ENCODE data around the gene CARMIL1. TPM values are rescaled to one million over a fixed set of nuclear protein-coding genes. Genes with fewer than 3 reads are reported as not detected.

The CARMIL1 gene
- total RNA-seq, 2 experiments from 2014 or later, result 7.1 to 8.1 TPM

- Mint-ChIP-seq H3K36me3 (no peaks in the 10 kb centered on the region), H3K4me1 (peaks cover 21% of the 10 kb centered on the region), H3K27ac (no peak overlapping the region), H3K9me3 (no peaks in the 10 kb centered on the region), H3K4me3 (no peak overlapping the region), H3K27me3 (no peaks in the 10 kb centered on the region)
- DNase-seq, result no peak
Measured at GRCh38 chr6:25330796-25331685, 51.9 kb downstream of the CARMIL1 start.

GRCh38 chr6:25332165-25332564 is 53.0 kb downstream of the CARMIL1 start:
- Mint-ChIP-seq H3K27ac (no peak overlapping the region), H3K36me3 (no peaks in the 10 kb centered on the region), H3K27me3 (no peaks in the 10 kb centered on the region), H3K9me3 (no peaks in the 10 kb centered on the region), H3K4me3 (no peak overlapping the region), H3K4me1 (peaks cover 20% of the 10 kb centered on the region)
- no peak for DNase-seq

- no peaks in the 10 kb centered on the region for H3K27me3 Mint-ChIP-seq
- no peaks in the 10 kb centered on the region for H3K9me3 Mint-ChIP-seq
- no peaks in the 10 kb centered on the region for H3K36me3 Mint-ChIP-seq
- H3K4me1 Mint-ChIP-seq, result peaks cover 23% of the 10 kb centered on the region
- H3K27ac Mint-ChIP-seq, result no peak overlapping the region
- H3K4me3 Mint-ChIP-seq, result no peak overlapping the region
- no peak for DNase-seq
Measured at GRCh38 chr6:25332655-25333071, 53.5 kb downstream of the CARMIL1 start.

GRCh38 chr6:25333471-25333870 is 54.3 kb downstream of the CARMIL1 start:
- Mint-ChIP-seq H3K27me3 (no peaks in the 10 kb centered on the region), H3K27ac (no peak overlapping the region), H3K9me3 (no peaks in the 10 kb centered on the region), H3K36me3 (no peaks in the 10 kb centered on the region), H3K4me3 (no peak overlapping the region), H3K4me1 (peaks cover 23% of the 10 kb centered on the region)
- no peak for DNase-seq

- no peaks in the 10 kb centered on the region for H3K9me3 Mint-ChIP-seq
- peaks cover 20% of the 10 kb centered on the region for H3K4me1 Mint-ChIP-seq
- no peak overlapping the region for H3K4me3 Mint-ChIP-seq
- no peaks in the 10 kb centered on the region for H3K36me3 Mint-ChIP-seq
- no peak for DNase-seq
- H3K27ac Mint-ChIP-seq, result no peak overlapping the region
- H3K27me3 Mint-ChIP-seq, result no peaks in the 10 kb centered on the region
Measured at GRCh38 chr6:25334793-25335192, 55.6 kb downstream of the CARMIL1 start.

- H3K4me3 Mint-ChIP-seq, result no peak overlapping the region
- no peaks in the 10 kb centered on the region for H3K36me3 Mint-ChIP-seq
- peaks cover 13% of the 10 kb centered on the region for H3K4me1 Mint-ChIP-seq
- DNase-seq, result no peak
- no peaks in the 10 kb centered on the region for H3K9me3 Mint-ChIP-seq
- H3K27ac Mint-ChIP-seq, result no peak overlapping the region
- H3K27me3 Mint-ChIP-seq, result no peaks in the 10 kb centered on the region
Measured at GRCh38 chr6:25336996-25337395, 57.8 kb downstream of the CARMIL1 start.

GRCh38 chr6:25337431-25337830 is 58.3 kb downstream of the CARMIL1 start:
- Mint-ChIP-seq H3K4me3 (no peak overlapping the region), H3K27me3 (no peaks in the 10 kb centered on the region), H3K27ac (no peak overlapping the region), H3K9me3 (no peaks in the 10 kb centered on the region), H3K4me1 (peaks cover 15% of the 10 kb centered on the region), H3K36me3 (no peaks in the 10 kb centered on the region)
- DNase-seq, result no peak

- no peak for DNase-seq
- H3K9me3 Mint-ChIP-seq, result no peaks in the 10 kb centered on the region
- H3K4me3 Mint-ChIP-seq, result no peak overlapping the region
- peaks cover 15% of the 10 kb centered on the region for H3K4me1 Mint-ChIP-seq
- H3K27ac Mint-ChIP-seq, result no peak overlapping the region
- no peaks in the 10 kb centered on the region for H3K36me3 Mint-ChIP-seq
- H3K27me3 Mint-ChIP-seq, result no peaks in the 10 kb centered on the region
Measured at GRCh38 chr6:25340431-25341202, 61.4 kb downstream of the CARMIL1 start.

- Mint-ChIP-seq H3K9me3 (no peaks in the 10 kb centered on the region), H3K27ac (no peak overlapping the region), H3K27me3 (no peaks in the 10 kb centered on the region), H3K36me3 (no peaks in the 10 kb centered on the region), H3K4me1 (peaks cover 15% of the 10 kb centered on the region), H3K4me3 (no peak overlapping the region)
- no peak for DNase-seq
Measured at GRCh38 chr6:25341203-25341552, 62.0 kb downstream of the CARMIL1 start.

GRCh38 chr6:25341923-25342619 is 62.9 kb downstream of the CARMIL1 start:
- H3K27me3 Mint-ChIP-seq, result no peaks in the 10 kb centered on the region
- H3K4me3 Mint-ChIP-seq, result no peak overlapping the region
- no peaks in the 10 kb centered on the region for H3K9me3 Mint-ChIP-seq
- no peaks in the 10 kb centered on the region for H3K36me3 Mint-ChIP-seq
- no peak for DNase-seq
- no peak overlapping the region for H3K27ac Mint-ChIP-seq
- H3K4me1 Mint-ChIP-seq, result peaks cover 15% of the 10 kb centered on the region

- Mint-ChIP-seq H3K4me3 (no peak overlapping the region), H3K9me3 (no peaks in the 10 kb centered on the region), H3K4me1 (peaks cover 15% of the 10 kb centered on the region), H3K27me3 (no peaks in the 10 kb centered on the region), H3K36me3 (no peaks in the 10 kb centered on the region), H3K27ac (no peak overlapping the region)
- no peak for DNase-seq
Measured at GRCh38 chr6:25342802-25343201, 63.6 kb downstream of the CARMIL1 start.

GRCh38 chr6:25343984-25344383 is 64.8 kb downstream of the CARMIL1 start:
- H3K4me3 Mint-ChIP-seq, result no peak overlapping the region
- H3K27ac Mint-ChIP-seq, result no peak overlapping the region
- H3K9me3 Mint-ChIP-seq, result no peaks in the 10 kb centered on the region
- H3K27me3 Mint-ChIP-seq, result no peaks in the 10 kb centered on the region
- H3K4me1 Mint-ChIP-seq, result peaks cover 17% of the 10 kb centered on the region
- H3K36me3 Mint-ChIP-seq, result no peaks in the 10 kb centered on the region
- DNase-seq, result no peak

- H3K4me3 Mint-ChIP-seq, result no peak overlapping the region
- DNase-seq, result no peak
- H3K9me3 Mint-ChIP-seq, result no peaks in the 10 kb centered on the region
- H3K4me1 Mint-ChIP-seq, result peaks cover 16% of the 10 kb centered on the region
- no peaks in the 10 kb centered on the region for H3K27me3 Mint-ChIP-seq
- H3K27ac Mint-ChIP-seq, result no peak overlapping the region
- H3K36me3 Mint-ChIP-seq, result no peaks in the 10 kb centered on the region
Measured at GRCh38 chr6:25344827-25345226, 65.7 kb downstream of the CARMIL1 start.

GRCh38 chr6:25346064-25346463 is 66.9 kb downstream of the CARMIL1 start:
- H3K4me3 Mint-ChIP-seq, result no peak overlapping the region
- H3K4me1 Mint-ChIP-seq, result peaks cover 13% of the 10 kb centered on the region
- H3K36me3 Mint-ChIP-seq, result no peaks in the 10 kb centered on the region
- H3K9me3 Mint-ChIP-seq, result no peaks in the 10 kb centered on the region
- H3K27ac Mint-ChIP-seq, result no peak overlapping the region
- no peaks in the 10 kb centered on the region for H3K27me3 Mint-ChIP-seq
- no peak for DNase-seq

- DNase-seq, result no peak
- Mint-ChIP-seq H3K36me3 (no peaks in the 10 kb centered on the region), H3K4me3 (no peak overlapping the region), H3K9me3 (no peaks in the 10 kb centered on the region), H3K27ac (no peak overlapping the region), H3K27me3 (no peaks in the 10 kb centered on the region), H3K4me1 (peaks cover 20% of the 10 kb centered on the region)
Measured at GRCh38 chr6:25350573-25350972, 71.4 kb downstream of the CARMIL1 start.

Measured in activated naive CD8-positive, alpha-beta T cell treated with anti-CD3 and anti-CD28 coated beads for 36 hours (primary cell).